Neutrophil (primary cell): ENCODE measurements around the gene SLX4IP.
"Not testable (repeated sequence)": the region's sequence is repeated elsewhere in the genome, so short reads cannot be mapped to it uniquely, and the experiment has no call there.

Experiments used
- H3K27ac ChIP-seq: fragments of 200-600 bp; sonication (generic); 2 replicates; pipeline ENCODE4 v1.5.1; 2016; ENCODE audit warnings: mild to moderate bottlenecking, moderate library complexity
- H3K27me3 ChIP-seq: fragments of 200-600 bp; sonication (generic); 2 replicates; pipeline ENCODE4 v1.6.0; 2016; ENCODE audit warnings: mild to moderate bottlenecking
- H3K36me3 ChIP-seq: fragments of 200-600 bp; sonication (generic); 2 replicates; pipeline ENCODE4 v1.5.1; 2017
- H3K4me1 ChIP-seq, 2 experiments: fragments of 200-600 bp in 1 of 2; sonication (generic) in 1 of 2; 1 replicate in 1 of 2; 2 replicates in 1 of 2; pipeline versions ENCODE4 v1.5.1 to v1.6.1; 2013 to 2016; ENCODE audit warnings: low read depth in 1 of 2, low read length in 1 of 2, mild to moderate bottlenecking in 1 of 2, moderate library complexity in 1 of 2; ENCODE audit not compliant: control insufficient read depth in 1 of 2, insufficient read depth in 1 of 2
- H3K4me3 ChIP-seq, 2 experiments: fragments of 200-600 bp in 1 of 2; sonication (generic) in 1 of 2; 1 replicate in 1 of 2; 2 replicates in 1 of 2; pipeline ENCODE4 v1.5.1; 2013 to 2016; ENCODE audit warnings: low read depth in 1 of 2, low read length in 1 of 2, mild to moderate bottlenecking in 1 of 2, moderate library complexity in 1 of 2
- H3K9me3 ChIP-seq: fragments of 200-600 bp; sonication (generic); 2 replicates; pipeline ENCODE4 v1.5.1; 2016
- TF ChIP-seq, protein P1 (sequence below): fragments of 200-600 bp; sonication (generic); IDR thresholded peaks from 2 replicates; pipeline ENCODE4 v1.5.1; 2016; ENCODE audit warnings: antibody characterized with exemption

The SLX4IP gene

DNA sequence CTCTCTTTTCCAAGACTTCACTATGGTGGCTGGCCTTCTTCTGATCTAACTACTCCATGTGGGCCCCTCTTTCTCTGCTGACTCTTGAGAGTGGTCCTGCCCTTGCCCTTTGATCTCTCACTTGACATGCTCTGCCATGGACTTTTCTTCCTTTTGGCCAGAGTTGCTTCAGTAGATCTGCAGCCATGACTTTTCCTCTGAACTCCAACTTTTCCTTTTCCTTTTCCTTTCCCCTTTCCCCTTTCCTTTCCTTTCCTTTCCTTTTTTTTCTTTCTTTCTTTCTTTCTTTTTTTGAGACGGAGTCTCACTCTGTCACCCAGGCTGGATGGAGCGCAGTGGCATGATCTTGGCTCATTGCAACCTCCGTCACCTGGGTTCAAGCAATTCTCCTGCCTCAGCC lies 150.2 kb downstream of the SLX4IP start:
- Histone ChIP-seq H3K9me3 (no peaks in the 10 kb centered on the region), H3K4me1 (no peaks in the 10 kb centered on the region), H3K27ac (no peak overlapping the region), H3K4me3 (no peak overlapping the region), H3K36me3 (no peaks in the 10 kb centered on the region), H3K27me3 (no peaks in the 10 kb centered on the region)
- TF ChIP-seq, protein P1, sequence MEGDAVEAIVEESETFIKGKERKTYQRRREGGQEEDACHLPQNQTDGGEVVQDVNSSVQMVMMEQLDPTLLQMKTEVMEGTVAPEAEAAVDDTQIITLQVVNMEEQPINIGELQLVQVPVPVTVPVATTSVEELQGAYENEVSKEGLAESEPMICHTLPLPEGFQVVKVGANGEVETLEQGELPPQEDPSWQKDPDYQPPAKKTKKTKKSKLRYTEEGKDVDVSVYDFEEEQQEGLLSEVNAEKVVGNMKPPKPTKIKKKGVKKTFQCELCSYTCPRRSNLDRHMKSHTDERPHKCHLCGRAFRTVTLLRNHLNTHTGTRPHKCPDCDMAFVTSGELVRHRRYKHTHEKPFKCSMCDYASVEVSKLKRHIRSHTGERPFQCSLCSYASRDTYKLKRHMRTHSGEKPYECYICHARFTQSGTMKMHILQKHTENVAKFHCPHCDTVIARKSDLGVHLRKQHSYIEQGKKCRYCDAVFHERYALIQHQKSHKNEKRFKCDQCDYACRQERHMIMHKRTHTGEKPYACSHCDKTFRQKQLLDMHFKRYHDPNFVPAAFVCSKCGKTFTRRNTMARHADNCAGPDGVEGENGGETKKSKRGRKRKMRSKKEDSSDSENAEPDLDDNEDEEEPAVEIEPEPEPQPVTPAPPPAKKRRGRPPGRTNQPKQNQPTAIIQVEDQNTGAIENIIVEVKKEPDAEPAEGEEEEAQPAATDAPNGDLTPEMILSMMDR = no peak

DNA sequence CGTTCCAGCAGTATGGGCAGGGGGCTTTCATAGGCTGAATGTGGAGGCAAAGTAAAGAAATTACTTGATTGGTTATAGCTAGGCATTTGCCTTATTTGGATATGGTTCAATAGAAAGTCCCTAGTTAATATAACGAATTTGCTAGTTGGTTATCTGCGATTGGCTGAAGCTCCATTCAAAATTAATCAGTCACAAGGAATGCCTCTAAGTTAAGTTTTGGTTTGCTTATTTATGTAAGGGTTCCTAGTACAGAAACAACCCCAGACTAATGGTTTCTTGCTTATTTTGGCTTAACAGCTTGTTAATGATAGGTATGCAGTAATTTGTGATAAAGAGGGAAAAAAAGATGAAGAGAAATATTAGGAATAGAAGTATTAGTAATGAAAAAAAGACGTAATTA lies 151.2 kb downstream of the SLX4IP start:
- no peaks in the 10 kb centered on the region for H3K36me3 ChIP-seq
- no peaks in the 10 kb centered on the region for H3K9me3 ChIP-seq
- TF ChIP-seq, protein P1 = no peak
- H3K4me1 ChIP-seq = no peaks in the 10 kb centered on the region
- no peaks in the 10 kb centered on the region for H3K27me3 ChIP-seq
- no peak overlapping the region for H3K27ac ChIP-seq
- H3K4me3 ChIP-seq = no peak overlapping the region

DNA sequence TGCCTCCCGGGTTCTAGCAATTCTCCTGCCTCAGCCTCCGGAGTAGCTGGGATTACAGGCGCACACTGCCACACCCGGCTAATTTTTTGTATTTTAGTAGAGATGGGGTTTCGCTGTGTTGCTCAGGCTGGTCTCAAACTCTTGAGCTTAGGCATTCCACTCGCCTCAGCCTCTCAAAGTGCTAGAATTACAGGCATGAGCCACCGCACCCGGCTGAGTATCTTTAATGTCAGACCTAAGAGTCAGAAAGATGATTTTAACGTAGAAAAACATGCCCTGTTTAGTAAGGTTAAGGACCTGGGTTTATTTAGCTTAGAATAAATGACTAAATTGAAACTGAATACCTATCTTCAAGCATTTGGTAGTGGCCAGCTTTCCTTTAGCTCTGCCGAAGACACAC lies 155.3 kb downstream of the SLX4IP start:
- not testable (repeated sequence) for H3K9me3 ChIP-seq, H3K27me3 ChIP-seq, H3K36me3 ChIP-seq, H3K4me3 ChIP-seq, H3K27ac ChIP-seq, H3K4me1 ChIP-seq

DNA sequence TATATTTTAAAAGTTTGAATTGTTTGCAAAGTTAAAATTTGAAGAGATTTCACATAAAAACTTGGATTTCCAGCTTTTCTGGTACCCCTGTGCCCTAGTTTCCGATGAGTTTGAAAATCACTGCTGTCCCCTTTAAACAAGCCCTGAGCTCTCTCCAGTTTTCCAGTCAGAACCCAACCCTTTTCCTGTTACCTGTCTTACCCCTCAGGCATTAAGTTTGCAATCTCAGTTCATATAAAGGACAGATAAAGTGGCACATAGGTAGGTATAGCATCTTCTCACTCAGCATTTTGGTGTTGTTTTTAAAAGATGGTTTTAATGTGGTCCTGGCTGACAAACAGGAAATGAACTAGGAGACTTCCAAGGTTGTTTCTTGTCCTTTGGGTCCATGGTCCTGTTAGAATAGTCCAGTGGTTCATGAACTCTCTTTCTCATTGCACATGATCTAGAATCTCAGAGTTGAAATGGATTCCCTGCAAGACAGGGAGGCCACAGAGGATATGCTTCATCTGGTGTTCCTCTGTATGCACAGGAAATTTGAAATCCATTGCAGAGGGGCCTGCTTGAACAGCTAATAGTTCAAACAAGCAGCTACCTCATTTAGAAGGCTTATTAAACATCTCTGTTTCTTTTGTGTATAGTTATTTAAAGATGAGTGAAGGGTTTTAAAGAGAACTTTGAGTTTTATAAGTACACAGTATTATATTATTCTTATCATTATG lies 156.0 kb downstream of the SLX4IP start:
- Histone ChIP-seq H3K4me1 (no peaks in the 10 kb centered on the region), H3K27ac (no peak overlapping the region), H3K4me3 (no peak overlapping the region), H3K27me3 (no peaks in the 10 kb centered on the region), H3K36me3 (no peaks in the 10 kb centered on the region), H3K9me3 (no peaks in the 10 kb centered on the region)
- TF ChIP-seq, protein P1 = no peak

DNA sequence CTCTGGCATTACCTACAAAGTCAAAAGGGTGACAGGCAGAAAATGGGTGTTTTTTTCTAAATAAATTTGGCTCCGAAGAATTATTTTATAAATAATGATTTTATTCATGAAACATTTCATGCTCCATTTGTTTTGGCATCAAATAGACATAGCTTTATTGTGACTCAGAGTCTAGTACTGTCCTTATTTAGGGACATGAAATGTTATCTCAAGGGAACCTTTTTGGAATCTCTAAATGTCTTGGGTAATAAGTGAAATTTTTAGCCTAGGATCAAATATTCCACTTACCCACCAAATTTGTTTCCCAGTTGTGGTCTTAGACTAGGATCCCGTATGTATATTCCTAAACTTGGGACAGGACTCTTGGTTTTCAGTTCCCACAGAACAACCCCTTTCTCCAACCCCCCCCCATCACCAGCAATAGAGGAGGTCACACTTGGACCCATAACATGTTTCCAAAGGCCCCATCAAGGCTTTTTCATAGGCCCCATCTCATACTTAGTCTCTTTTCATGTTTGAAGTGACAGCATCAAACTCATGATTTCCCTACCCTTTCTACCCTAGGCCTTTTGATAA lies 156.9 kb downstream of the SLX4IP start:
- TF ChIP-seq, protein P1 = no peak

DNA sequence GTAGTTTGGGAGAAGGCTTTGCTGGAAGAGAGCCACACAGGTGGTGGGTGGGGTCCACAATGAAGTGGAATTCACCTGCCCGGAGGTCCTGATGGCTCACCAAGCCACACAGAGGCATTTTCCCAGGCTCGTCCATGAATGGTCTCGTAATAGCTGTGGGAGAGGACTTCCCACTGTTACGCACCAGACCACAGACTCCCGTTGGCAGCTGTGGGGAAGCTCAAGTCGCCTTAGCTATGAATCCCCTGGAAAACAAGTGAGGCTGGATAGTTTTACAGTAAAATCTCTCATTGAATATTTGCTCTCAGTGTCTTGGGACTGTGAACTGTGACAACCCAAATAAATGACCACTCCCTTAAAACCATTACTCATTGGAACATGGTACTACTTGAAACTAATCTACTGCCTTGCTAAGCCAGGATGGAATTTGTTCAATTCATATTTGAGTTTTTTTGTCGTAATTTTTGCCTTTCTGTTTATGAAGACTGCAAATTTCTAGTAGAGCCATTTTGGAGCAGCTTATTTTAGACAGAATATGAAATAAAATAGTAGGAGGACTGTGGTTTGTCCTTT lies 159.3 kb downstream of the SLX4IP start:
- Histone ChIP-seq H3K4me1 (no peaks in the 10 kb centered on the region), H3K27me3 (no peaks in the 10 kb centered on the region), H3K4me3 (no peak overlapping the region), H3K36me3 (no peaks in the 10 kb centered on the region), H3K27ac (no peak overlapping the region), H3K9me3 (no peaks in the 10 kb centered on the region)
- TF ChIP-seq, protein P1 = no peak

More for the DNA sequence above, 156.9 kb downstream of the SLX4IP start:
- no peaks in the 10 kb centered on the region for H3K9me3 ChIP-seq
- no peaks in the 10 kb centered on the region for H3K36me3 ChIP-seq
- no peaks in the 10 kb centered on the region for H3K27me3 ChIP-seq
- no peak overlapping the region for H3K4me3 ChIP-seq
- H3K4me1 ChIP-seq = no peaks in the 10 kb centered on the region
- H3K27ac ChIP-seq = no peak overlapping the region
